ENCODE results near the gene MPRIP. TPM values are rescaled to one million over a fixed set of nuclear protein-coding genes. Genes with fewer than 3 reads are reported as not detected.

Gene MPRIP
- total RNA-seq, 1 experiment from 2014 or later = 140 TPM

- Mint-ChIP-seq H3K27me3 (ENCODE audit: low read depth) (no peaks in the 10 kb centered on the region), H3K36me3 (no peaks in the 10 kb centered on the region), H3K4me1 (peaks cover 19% of the 10 kb centered on the region), H3K27ac (peak overlapping the region; percentile 70; the same call in 1 of the 2 replicates), H3K4me3 (no peak overlapping the region), H3K9me3 (no peaks in the 10 kb centered on the region)
- CTCF ChIA-PET = no interaction called here
- POLR2A ChIA-PET = no interaction called here
- ATAC-seq (no peak), DNase-seq (ENCODE audit: low spot score) (no peak)
- no peak for TF ChIP-seq TEAD1 (CRISPR knock-in tag; IDR thresholded peaks at IDR 0.05)
- TF ChIP-seq CREM (CRISPR knock-in tag; IDR thresholded peaks at IDR 0.05) = no peak
- TF ChIP-seq IRF2 (CRISPR knock-in tag; IDR thresholded peaks at IDR 0.05; ENCODE audit: borderline replicate concordance, low read depth) = no peak
- TF ChIP-seq MXD4 (CRISPR knock-in tag; IDR thresholded peaks at IDR 0.05; ENCODE audit: borderline replicate concordance) = no peak
- TF ChIP-seq EMX1 (CRISPR knock-in tag; IDR thresholded peaks at IDR 0.05) = no peak
Observed at GRCh38 chr17:17105976-17106375, 63.7 kb downstream of the MPRIP start.

- POLR2A ChIA-PET = no interaction called here
- Mint-ChIP-seq H3K27ac (peak overlapping the region; percentile 68; the same call in 1 of the 2 replicates), H3K27me3 (ENCODE audit: low read depth) (no peaks in the 10 kb centered on the region), H3K36me3 (no peaks in the 10 kb centered on the region), H3K4me1 (peaks cover 19% of the 10 kb centered on the region), H3K9me3 (no peaks in the 10 kb centered on the region), H3K4me3 (no peak overlapping the region)
- TF ChIP-seq ZNF317 (CRISPR knock-in tag; IDR thresholded peaks at IDR 0.05; ENCODE audit: borderline replicate concordance, low read depth) (no peak), USF2 (CRISPR knock-in tag; IDR thresholded peaks at IDR 0.05) (no peak), JUN (CRISPR knock-in tag; IDR thresholded peaks at IDR 0.05) (no peak), PREB (CRISPR knock-in tag; IDR thresholded peaks at IDR 0.05; ENCODE audit: borderline replicate concordance) (no peak), IRF1 (CRISPR knock-in tag; IDR thresholded peaks at IDR 0.05) (no peak), E2F5 (CRISPR knock-in tag; IDR thresholded peaks at IDR 0.05) (no peak), FOXP1 (CRISPR knock-in tag; IDR thresholded peaks at IDR 0.05; ENCODE audit: borderline replicate concordance) (no peak), ZNF423 (CRISPR knock-in tag; IDR thresholded peaks at IDR 0.05) (no peak), E2F1 (CRISPR knock-in tag; IDR thresholded peaks at IDR 0.05) (no peak), ZNF281 (CRISPR knock-in tag; IDR thresholded peaks at IDR 0.05) (no peak), IRF2 (CRISPR knock-in tag; IDR thresholded peaks at IDR 0.05; ENCODE audit: borderline replicate concordance, low read depth) (no peak), ZMAT4 (CRISPR knock-in tag; IDR thresholded peaks at IDR 0.05) (no peak), ZNF416 (CRISPR knock-in tag; IDR thresholded peaks at IDR 0.05) (no peak)
- CTCF ChIA-PET = interaction anchor here (2.8 kb wide), 1 partner anchor 35 kb away, joined by 15 read pairs; no protein-coding TSS in a partner anchor
- DNase-seq (ENCODE audit: low spot score) (no peak), ATAC-seq (no peak)
Observed at GRCh38 chr17:17106756-17107155, 64.5 kb downstream of the MPRIP start.
